GM12892 (cell line): ENCODE data around the gene MARCHF10.

ENCODE experiments used
- POLR2A ChIP-seq: IDR thresholded peaks from 2 replicates; pipeline ENCODE4 v1.6.1; 2011; ENCODE audit warnings: low read depth, low read length, control low read depth
- TAF1 ChIP-seq: IDR thresholded peaks from 2 replicates; pipeline ENCODE4 v1.6.1; 2011; ENCODE audit warnings: low read depth, mild to moderate bottlenecking, control low read depth, low read length, borderline replicate concordance

GRCh38 chr17:62678214-62678919, 129.7 kb downstream of the MARCHF10 start:
- TF ChIP-seq TAF1: no peak
- TF ChIP-seq POLR2A: no peak
